Right lobe of liver (tissue), 4 donors: Measurements from ENCODE around the gene CEBPZ.

Experiments
- CTCF ChIP-seq, 4 donors: fragments of 200-600 bp in 3 of 4; fragments of 450-650 bp in 1 of 4; IDR thresholded peaks; one replicate each; pipeline versions ENCODE4 v1.5.1 to v1.8.0; 2016 to 2022; ENCODE audit warnings: antibody characterized with exemption in 4 of 4, mild to moderate bottlenecking in 2 of 4
- POLR2A ChIP-seq: fragments of 450-650 bp; IDR thresholded peaks from one replicate; pipeline ENCODE4 v1.6.1; 2017; ENCODE audit warnings: antibody characterized with exemption, mild to moderate bottlenecking
- donor health status: DM: no; HTN: no; CAD: no.
- donor health status: DM: no; HTN: no; CAD: no.
- donor health status: DM: no; HTN: yes; CAD: no.

GRCh38 chr2:37191253-37191652, 40.1 kb downstream of the CEBPZ start:
- no peak for TF ChIP-seq CTCF (IDR thresholded peaks at IDR 0.05)
- no peak for TF ChIP-seq POLR2A
